Measurements from ENCODE around the gene LCP2. TPM values are rescaled to one million over a fixed set of nuclear protein-coding genes. Genes with fewer than 3 reads are reported as not detected.
A peak's percentile ranks its signal among the peaks of the same experiment; 100 is the strongest.

LCP2 gene
- total RNA-seq, 1 experiment from 2014 or later, result not detected

- Histone ChIP-seq H3K9ac (ENCODE audit: extremely low read depth, insufficient read length, low read length) (no peak overlapping the region), H3K4ac (ENCODE audit: low read depth, low read length) (no peak overlapping the region), H3K18ac (ENCODE audit: insufficient read length, low read depth, low read length) (no peak overlapping the region), H4K5ac (ENCODE audit: insufficient read length, low read depth, low read length) (no peak overlapping the region), H3K23ac (ENCODE audit: insufficient read length, low read depth, low read length) (no peak overlapping the region), H2BK12ac (ENCODE audit: insufficient read length, low read depth, low read length) (no peak overlapping the region), H2BK5ac (ENCODE audit: insufficient read length, low read length) (no peak overlapping the region), H3K9me3 (ENCODE audit: control insufficient read depth, low read depth, low read length) (no peaks in the 10 kb centered on the region), H2AFZ (ENCODE audit: low read length) (no peak overlapping the region), H3T11ph (ENCODE audit: low read length) (no peak overlapping the region), H4K20me1 (ENCODE audit: control insufficient read depth, insufficient read depth, insufficient read length) (no peaks in the 10 kb centered on the region), H3K4me2 (ENCODE audit: insufficient read depth, insufficient read length, low read length) (no peak overlapping the region), H3K56ac (ENCODE audit: insufficient read length, low read depth, low read length) (no peak overlapping the region), H3K79me1 (ENCODE audit: insufficient read depth, low read depth, low read length, poor library complexity, severe bottlenecking) (no peaks in the 10 kb centered on the region), H2BK120ac (ENCODE audit: low read depth, low read length, poor library complexity, severe bottlenecking) (no peak overlapping the region), H2BK15ac (ENCODE audit: low read depth, low read length) (no peak overlapping the region), H3K14ac (ENCODE audit: insufficient read depth, low read length) (no peak overlapping the region), H3K23me2 (ENCODE audit: insufficient read length, low read depth, low read length, poor library complexity, severe bottlenecking) (no peaks in the 10 kb centered on the region), H2BK20ac (ENCODE audit: low read depth, low read length, poor library complexity, severe bottlenecking) (no peak overlapping the region), H2AK5ac (ENCODE audit: insufficient read length, low read length) (no peak overlapping the region), H4K8ac (replicated peaks; ENCODE audit: insufficient read length, low read depth, low read length) (no peak overlapping the region), H3K4me1 (ENCODE audit: insufficient read depth, low read length) (peaks cover 8% of the 10 kb centered on the region; the same call in 1 of the 2 replicates), H3K27ac (ENCODE audit: insufficient read length, low read depth, low read length) (no peak overlapping the region), H3K79me2 (ENCODE audit: insufficient read depth, low read length) (no peaks in the 10 kb centered on the region), H4K91ac (ENCODE audit: insufficient read length, low read depth, low read length) (no peak overlapping the region), H3K27me3 (ENCODE audit: insufficient read depth, low read length) (no peaks in the 10 kb centered on the region)
- H3K36me3 Mint-ChIP-seq (ENCODE audit: insufficient read depth in 1 of 3, low read depth in 3 of 3), result no peaks in the 10 kb centered on the region
- no peak for TF ChIP-seq CTCF (conservative IDR thresholded peaks at IDR 0.05)
- H3K4me1 Mint-ChIP-seq, result peaks cover 60 to 76% of the 10 kb centered on the region in 2 experiments
- no peak for DNase-seq
- WGBS (ENCODE audit: extremely low coverage, insufficient read length, low lambda C conversion rate), result no CpG with 5 or more reads among the region's 8 CpGs
- H3K9me3 Mint-ChIP-seq, result no peaks in the 10 kb centered on the region
- H3K4me3 Mint-ChIP-seq, result no peak overlapping the region
- H3K27me3 Mint-ChIP-seq (ENCODE audit: low read depth), result no peaks in the 10 kb centered on the region; the same call in 1 of the 2 replicates
- H3K27ac Mint-ChIP-seq, result peak overlapping the region in 1 of 3 experiments; percentile 31; a peak in 2 of 7 replicates
Measured at GRCh38 chr5:170254056-170254455, 43.5 kb downstream of the LCP2 start.

Data from H9 (cell line).